Measurements from ENCODE around the gene MTA2.

DNA sequence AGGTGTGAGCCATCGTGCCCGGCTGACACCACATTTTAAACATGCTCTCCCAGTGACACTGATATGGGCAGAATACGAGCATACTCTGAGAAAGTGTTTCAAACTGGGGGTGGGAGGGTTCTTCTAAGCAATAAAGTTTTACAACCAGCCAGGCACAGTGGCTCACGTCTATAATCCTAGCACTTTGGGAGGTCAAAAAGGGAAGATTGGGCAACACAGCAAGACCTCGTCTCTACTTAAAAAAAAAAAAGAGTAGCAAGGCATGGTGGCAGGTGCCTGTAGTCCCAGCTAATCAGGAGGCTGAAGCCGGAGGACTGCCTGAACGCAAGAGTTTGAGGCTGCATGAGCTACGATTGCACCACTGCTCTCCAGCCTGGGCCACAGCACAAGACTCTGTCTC, 42.6 kb upstream of the MTA2 start:
- no peak for TF ChIP-seq EZH2 (IDR thresholded peaks at IDR 0.05; ENCODE audit: borderline replicate concordance, low read depth, low read length, poor library complexity, severe bottlenecking)
- TF ChIP-seq, protein P1, sequence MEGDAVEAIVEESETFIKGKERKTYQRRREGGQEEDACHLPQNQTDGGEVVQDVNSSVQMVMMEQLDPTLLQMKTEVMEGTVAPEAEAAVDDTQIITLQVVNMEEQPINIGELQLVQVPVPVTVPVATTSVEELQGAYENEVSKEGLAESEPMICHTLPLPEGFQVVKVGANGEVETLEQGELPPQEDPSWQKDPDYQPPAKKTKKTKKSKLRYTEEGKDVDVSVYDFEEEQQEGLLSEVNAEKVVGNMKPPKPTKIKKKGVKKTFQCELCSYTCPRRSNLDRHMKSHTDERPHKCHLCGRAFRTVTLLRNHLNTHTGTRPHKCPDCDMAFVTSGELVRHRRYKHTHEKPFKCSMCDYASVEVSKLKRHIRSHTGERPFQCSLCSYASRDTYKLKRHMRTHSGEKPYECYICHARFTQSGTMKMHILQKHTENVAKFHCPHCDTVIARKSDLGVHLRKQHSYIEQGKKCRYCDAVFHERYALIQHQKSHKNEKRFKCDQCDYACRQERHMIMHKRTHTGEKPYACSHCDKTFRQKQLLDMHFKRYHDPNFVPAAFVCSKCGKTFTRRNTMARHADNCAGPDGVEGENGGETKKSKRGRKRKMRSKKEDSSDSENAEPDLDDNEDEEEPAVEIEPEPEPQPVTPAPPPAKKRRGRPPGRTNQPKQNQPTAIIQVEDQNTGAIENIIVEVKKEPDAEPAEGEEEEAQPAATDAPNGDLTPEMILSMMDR (conservative IDR thresholded peaks at IDR 0.05; ENCODE audit: low read depth, low read length), result no peak

Measured in A673 (cell line).